WI38 (cell line): ENCODE results near the gene LMBR1.

ENCODE experiments used
- H3K4me3 ChIP-seq: 2 replicates; pipeline ENCODE4 v1.5.1; 2011; ENCODE audit warnings: low read depth, mild to moderate bottlenecking, control low read depth, low read length
- CTCF ChIP-seq: IDR thresholded peaks from 2 replicates; pipeline ENCODE4 v1.5.1; 2012; ENCODE audit warnings: low read depth, mild to moderate bottlenecking, control low read depth, low read length

Gene LMBR1

GRCh38 chr7:156781972-156782371 is 111.0 kb downstream of the LMBR1 start:
- no peak for TF ChIP-seq CTCF
- no peak overlapping the region for H3K4me3 ChIP-seq

GRCh38 chr7:156780724-156781455 is 112.1 kb downstream of the LMBR1 start:
- no peak for TF ChIP-seq CTCF
- H3K4me3 ChIP-seq: no peak overlapping the region

GRCh38 chr7:156778668-156779067 is 114.3 kb downstream of the LMBR1 start:
- no peak overlapping the region for H3K4me3 ChIP-seq
- TF ChIP-seq CTCF: no peak

- no peak for TF ChIP-seq CTCF
Observed at GRCh38 chr7:156778201-156778600, 114.8 kb downstream of the LMBR1 start.

GRCh38 chr7:156777364-156778069 is 115.5 kb downstream of the LMBR1 start:
- no peak overlapping the region for H3K4me3 ChIP-seq
- TF ChIP-seq CTCF: no peak

More at GRCh38 chr7:156778201-156778600, 114.8 kb downstream of the LMBR1 start:
- H3K4me3 ChIP-seq: no peak overlapping the region

GRCh38 chr7:156776527-156776926 is 116.5 kb downstream of the LMBR1 start:
- no peak for TF ChIP-seq CTCF
- no peak overlapping the region for H3K4me3 ChIP-seq

- no peak for TF ChIP-seq CTCF
- H3K4me3 ChIP-seq: no peak overlapping the region
Observed at GRCh38 chr7:156773966-156774365, 119.0 kb downstream of the LMBR1 start.
